ENCODE results near the gene IL17A.

DNA sequence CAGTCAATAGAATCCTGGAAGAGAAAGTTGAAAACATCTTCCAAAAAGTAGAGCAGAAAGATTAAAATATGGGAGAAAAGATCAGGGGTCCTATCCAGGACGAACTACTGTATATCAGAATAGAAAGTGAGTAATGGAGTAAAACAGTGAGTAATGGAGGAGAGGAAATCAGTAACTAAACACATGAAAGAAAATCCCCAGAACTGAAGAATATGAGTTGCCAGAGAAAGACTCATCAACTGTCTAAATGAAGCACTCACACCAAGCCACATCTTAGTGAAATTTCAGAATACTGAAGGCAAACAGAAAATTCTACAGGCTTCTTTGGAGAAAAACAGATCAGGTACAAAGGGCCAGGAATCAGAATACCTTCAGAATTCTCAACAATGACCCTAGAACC lies 14.9 kb downstream of the IL17A start:
- TF ChIP-seq CTCF (conservative IDR thresholded peaks at IDR 0.05) (no peak), EZH2 (IDR thresholded peaks at IDR 0.05; ENCODE audit: low read depth) (no peak)
